GM21825 (cell line): ENCODE measurements around the gene EPHX1.
A peak's percentile ranks its signal among the peaks of the same experiment; 100 is the strongest.
"Not testable (repeated sequence)": the region's sequence is repeated elsewhere in the genome, so short reads cannot be mapped to it uniquely, and the experiment has no call there.

Source experiments
- ATAC-seq: cut with Tn5 transposase; IDR thresholded peaks from one replicate; pipeline ENCODE4 v1.9.1; 2021; ENCODE audit warnings: mild to moderate bottlenecking, moderate library complexity; ENCODE audit not compliant: unreplicated experiment

EPHX1 gene

GRCh38 chr1:225777058-225777582 is 32.8 kb upstream of the EPHX1 start:
- ATAC-seq, result peak; percentile 17

GRCh38 chr1:225777583-225778336 is 32.2 kb upstream of the EPHX1 start, which contains the start of gene SRP9:
TSS of gene SRP9 (plus strand) at chr1:225777826. CDS start at chr1:225777941, 115 bp downstream.
- peak; percentile 100 for ATAC-seq

DNA sequence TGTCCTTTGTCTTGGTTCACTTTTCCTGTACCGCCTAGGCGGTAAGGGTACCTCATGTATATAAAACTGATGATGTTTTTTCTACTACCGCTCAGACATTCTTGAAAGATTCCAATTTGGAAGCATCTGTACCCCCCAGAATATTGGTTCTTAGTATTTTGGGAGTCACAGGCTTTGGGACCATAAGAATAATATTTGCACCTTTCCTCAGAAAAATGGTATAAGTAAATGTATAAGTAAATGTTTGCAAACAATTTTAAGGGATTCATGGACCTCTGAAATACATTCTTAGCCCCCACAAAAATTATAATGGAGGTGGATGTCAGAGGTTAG is 31.6 kb upstream of the EPHX1 start:
- no peak for ATAC-seq

DNA sequence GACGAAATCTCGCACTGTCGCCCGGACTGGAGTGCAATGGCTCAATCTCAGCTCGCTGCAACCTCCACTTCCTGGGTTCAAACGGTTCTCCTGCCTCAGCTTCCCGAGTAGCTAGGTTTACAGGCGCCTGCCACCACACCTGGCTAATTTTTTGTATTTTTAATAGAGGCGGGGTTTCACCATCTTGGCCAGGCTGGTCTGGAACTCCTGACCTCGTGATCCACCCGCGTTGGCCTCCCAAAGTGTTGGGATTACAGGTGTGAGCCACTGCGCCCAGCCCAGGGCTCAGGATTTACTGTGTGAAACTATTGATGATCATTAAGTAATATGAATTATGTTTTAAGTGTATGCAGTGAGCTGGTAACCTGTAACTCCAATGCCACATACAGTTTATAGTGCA is 30.8 kb upstream of the EPHX1 start:
- ATAC-seq, result not testable (repeated sequence)

DNA sequence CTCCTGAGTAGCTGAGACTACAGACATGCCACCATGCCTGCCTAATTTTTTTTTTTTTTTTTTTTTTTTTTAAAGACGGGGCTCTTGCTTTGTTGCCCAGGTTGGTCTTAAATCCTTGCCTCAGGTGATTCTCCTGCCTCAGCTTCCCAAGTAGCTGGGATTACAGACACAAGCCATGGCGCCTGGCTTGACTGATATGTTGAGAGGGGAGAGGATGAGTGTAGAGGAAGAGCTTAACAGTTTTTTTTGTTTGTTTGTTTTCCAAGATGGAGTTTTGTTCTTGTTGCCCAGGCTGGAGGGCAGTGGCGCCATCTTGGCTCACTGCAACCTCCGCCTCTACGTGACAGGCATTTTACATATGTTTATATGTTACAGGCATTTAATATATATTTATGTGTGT is 29.8 kb upstream of the EPHX1 start:
- ATAC-seq, result no peak

DNA sequence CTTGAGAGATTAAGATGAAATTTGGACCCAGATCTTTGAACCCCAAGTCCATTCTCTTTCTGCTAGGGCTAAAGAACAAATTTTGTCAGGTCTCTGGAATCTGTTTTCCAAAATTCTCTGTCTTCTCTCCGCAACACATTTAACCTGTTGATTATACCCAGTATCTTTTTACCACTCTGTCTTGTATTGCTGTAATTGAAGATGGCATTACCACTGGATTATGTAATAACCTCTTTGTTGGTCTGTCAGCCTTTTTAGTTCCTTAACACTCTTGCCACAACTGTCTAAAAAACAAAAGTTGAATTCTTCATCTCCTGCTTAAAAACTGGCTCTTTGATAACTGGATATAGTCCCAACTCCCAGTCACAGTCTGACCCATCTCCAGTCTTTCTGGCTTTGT is 29.3 kb upstream of the EPHX1 start:
- no peak for ATAC-seq

GRCh38 chr1:225789142-225789541 is 20.8 kb upstream of the EPHX1 start:
- ATAC-seq, result not testable (repeated sequence)

- ATAC-seq, result no peak
These were observed 15.0 kb upstream of the EPHX1 start for GRCh38 chr1:225794954-225795353.

DNA sequence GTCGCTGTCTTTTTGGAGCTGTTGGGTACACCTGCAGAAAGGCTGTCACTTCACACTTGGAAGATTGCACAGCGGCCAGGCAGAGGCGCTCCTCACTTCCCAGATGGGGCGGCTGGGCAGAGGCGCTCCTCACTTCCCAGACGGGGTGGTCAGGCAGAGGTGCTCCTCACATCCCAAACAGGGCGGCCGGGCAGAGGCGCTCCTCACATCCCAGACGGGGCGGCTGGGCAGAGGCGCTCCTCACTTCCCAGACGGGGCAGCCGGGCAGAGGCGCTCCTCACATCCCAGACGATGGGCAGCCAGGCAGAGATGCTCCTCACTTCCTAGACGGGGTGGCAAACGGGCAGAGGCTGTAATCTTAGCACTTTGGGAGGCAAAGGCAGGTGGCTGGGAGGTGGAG is 13.8 kb upstream of the EPHX1 start:
- not testable (repeated sequence) for ATAC-seq

GRCh38 chr1:225801146-225801545 is 8.8 kb upstream of the EPHX1 start:
- not testable (repeated sequence) for ATAC-seq

GRCh38 chr1:225806249-225806648 is 3.7 kb upstream of the EPHX1 start:
- ATAC-seq, result no peak

DNA sequence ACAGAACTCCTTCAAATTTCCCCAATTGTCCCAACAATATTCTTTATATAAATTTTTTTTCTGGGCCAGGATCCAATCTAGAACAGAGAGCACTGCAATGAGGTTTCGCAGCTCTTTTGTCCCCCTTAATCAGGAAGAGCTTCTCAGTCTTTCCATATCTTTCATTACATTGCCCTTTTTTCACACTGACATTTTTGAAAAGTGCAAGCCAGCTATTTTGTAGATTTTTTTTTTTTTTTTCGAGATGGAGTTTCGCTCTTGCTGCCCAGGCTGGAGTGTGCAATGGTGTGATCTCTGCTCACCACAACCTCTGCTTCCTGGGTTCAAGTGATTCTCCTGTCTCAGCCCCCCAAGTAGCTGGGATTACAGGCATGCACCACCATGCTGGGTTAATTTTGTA is 3.2 kb upstream of the EPHX1 start:
- not testable (repeated sequence) for ATAC-seq

GRCh38 chr1:225808136-225808535 is 1.8 kb upstream of the EPHX1 start:
- no peak for ATAC-seq

- ATAC-seq, result not testable (repeated sequence)
These were observed 935 bp downstream of the EPHX1 start for GRCh38 chr1:225810579-225811538.

- ATAC-seq, result no peak
These were observed 1.9 kb downstream of the EPHX1 start for GRCh38 chr1:225811622-225812487.

DNA sequence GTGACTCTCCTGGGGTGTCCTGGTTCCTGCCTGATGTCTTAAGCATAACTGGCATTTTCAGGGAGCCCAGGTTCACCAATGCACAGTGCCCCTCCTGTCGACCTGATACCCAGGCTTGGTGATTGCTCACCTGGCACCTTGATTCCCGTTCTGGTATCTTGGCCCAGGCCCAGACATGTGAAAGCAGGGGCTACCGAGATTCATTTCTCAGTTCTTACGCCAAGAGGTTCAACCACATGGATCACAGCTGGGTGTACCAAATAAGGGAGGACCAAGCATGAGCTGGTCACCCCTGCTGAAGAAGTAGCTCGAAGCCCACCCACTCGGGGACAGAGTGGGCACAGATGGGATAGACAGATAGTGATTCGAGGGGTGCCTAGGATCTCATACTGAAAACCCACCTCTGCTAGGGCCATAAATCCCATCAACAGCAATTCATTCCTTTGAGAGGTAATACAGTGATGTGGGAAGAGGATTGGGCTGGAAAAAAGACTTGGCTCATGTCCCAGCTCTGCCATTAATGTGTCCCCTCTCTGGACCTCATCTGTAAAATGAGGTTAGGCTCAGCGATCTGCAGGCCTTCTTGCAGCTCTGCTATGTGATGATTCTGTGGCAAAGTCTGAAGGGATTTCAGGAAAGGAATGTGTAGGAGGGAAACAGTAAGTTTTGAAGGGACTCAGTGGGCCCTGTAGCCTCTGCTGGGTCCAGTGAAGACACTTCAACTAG is 2.7 kb downstream of the EPHX1 start:
- no peak for ATAC-seq

- ATAC-seq, result no peak
These were observed 3.5 kb downstream of the EPHX1 start for GRCh38 chr1:225813214-225813964.

DNA sequence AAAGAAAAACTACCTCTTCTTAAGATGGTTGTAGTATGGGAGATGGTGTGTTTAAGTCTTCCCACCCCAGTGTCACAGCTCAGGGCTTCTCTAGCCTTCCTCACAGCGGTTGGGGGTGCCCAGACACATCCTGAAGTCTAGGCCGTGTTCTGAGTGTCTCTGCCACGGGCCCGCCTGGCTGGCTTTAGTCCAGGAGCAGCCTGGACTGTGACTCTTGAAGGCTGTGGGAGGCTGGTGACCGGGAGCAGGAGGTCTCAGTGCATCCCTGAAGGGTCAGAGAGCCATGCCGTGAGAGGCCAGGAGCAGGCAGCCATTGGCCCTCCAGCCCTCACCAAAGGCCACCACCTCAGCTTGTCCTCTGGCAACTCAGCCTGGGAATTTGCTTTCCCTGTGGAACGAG is 4.5 kb downstream of the EPHX1 start:
- no peak for ATAC-seq

- ATAC-seq, result not testable (repeated sequence)
These were observed 5.2 kb downstream of the EPHX1 start for GRCh38 chr1:225815090-225815489.
